Measurements from ENCODE around the gene METTL3. TPM values are rescaled to one million over a fixed set of nuclear protein-coding genes. Genes with fewer than 3 reads are reported as not detected.

METTL3 gene
- total and polyA plus RNA-seq, 2 donors = 67.5 to 69.3 TPM

DNA sequence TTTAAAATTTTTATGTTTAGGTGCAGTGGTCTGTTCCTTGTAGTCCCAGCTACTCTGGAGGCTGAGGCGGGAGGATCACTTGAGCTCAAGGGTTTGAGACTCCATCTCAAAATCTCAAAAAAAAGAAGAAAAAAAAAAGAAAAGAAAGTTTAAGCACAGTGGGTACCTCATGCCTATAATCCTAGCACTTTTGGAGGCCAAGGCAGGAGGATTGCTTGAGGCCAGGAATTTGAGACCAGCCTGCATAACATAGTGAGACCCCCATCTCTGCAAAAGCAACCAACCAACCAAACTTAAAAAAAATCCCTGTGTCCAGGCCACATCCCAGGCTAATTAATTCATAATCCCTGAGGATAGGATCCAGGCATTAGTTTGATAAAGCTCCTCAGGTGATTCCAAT, 18.4 kb upstream of the METTL3 start:
- DNase-seq (ENCODE audit: low read depth in 6 of 9, low spot score in 9 of 9) = no peak
- Histone ChIP-seq H3K4me1 (ENCODE audit: control insufficient read depth in 2 of 2, insufficient read depth in 2 of 2, low read length in 2 of 2) (peaks cover 8 to 22% of the 10 kb centered on the region in 2 donors), H3K9me3 (ENCODE audit: control insufficient read depth in 2 of 2, insufficient read depth in 1 of 2, low read length in 1 of 2) (no peaks in the 10 kb centered on the region), H3K27me3 (ENCODE audit: control insufficient read depth in 2 of 2, insufficient read depth in 1 of 2, low read length in 1 of 2) (peaks cover 3 to 13% of the 10 kb centered on the region in 2 donors), H3K36me3 (ENCODE audit: control insufficient read depth in 2 of 2, insufficient read depth in 2 of 2, low read length in 1 of 2) (no peaks in the 10 kb centered on the region), H3K27ac (ENCODE audit: low read depth in 1 of 2, low read length in 1 of 2) (no peak overlapping the region), H3K4me3 (ENCODE audit: low read length in 2 of 2) (no peak overlapping the region)
- WGBS = 100% methylated on average over 1 of the region's 1 CpG

DNA sequence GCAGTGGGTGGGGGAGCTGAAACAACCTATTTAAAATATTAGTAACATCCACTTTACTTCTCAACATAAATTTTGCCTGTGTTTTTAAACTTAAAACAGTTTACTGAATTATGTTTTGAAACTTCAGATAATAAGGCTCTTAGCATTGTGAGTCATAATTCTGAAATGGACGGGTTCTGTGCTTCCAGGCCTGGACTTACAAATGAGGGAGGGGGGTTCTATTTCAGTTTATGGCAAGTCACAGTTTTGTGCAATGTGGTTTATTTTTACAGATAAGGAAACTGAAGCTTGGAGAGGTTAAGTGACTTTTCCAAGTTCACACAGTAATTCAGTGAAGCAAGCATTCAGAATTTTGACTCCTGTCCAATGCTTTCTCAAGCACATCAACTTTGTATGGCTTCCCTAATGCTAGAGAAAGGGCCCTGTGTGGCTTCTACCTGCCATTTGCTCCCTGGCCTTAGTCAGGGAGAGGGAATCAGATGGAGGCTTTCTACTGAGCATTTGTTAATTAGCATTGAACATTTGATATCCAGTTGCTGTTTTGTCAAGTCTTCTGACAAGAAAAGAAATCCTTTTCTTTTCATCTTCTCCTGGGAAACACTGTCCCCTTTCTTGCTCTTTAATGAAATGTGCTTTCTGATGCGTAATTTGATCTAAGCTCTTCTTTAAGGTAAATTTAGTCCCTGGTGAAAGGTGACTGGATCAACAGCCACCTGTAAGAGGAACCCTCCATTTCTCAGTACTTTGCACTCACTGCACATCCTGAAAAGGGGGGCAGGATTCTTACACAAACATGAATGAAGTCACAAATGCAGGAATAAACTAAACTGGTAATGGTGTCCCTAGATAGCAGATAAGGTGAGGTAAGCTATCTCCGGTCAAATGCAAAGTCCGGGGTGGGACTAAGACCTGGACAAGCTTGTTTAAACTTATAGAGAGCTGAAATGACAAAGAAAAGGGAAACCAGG, 17.5 kb upstream of the METTL3 start:
- peaks cover 8 to 20% of the 10 kb centered on the region in 2 donors for H3K4me1 ChIP-seq (ENCODE audit: control insufficient read depth in 2 of 2, insufficient read depth in 2 of 2, low read length in 2 of 2)
- H3K36me3 ChIP-seq (ENCODE audit: control insufficient read depth in 2 of 2, insufficient read depth in 2 of 2, low read length in 1 of 2) = no peaks in the 10 kb centered on the region
- no peaks in the 10 kb centered on the region for H3K9me3 ChIP-seq (ENCODE audit: control insufficient read depth in 2 of 2, insufficient read depth in 1 of 2, low read length in 1 of 2)
- WGBS = 93% methylated on average over 4 of the region's 4 CpGs
- peak overlapping the region in 1 of 2 donors; percentile 53 for H3K27ac ChIP-seq (ENCODE audit: low read depth in 1 of 2, low read length in 1 of 2)
- peaks cover 3 to 8% of the 10 kb centered on the region in 2 donors for H3K27me3 ChIP-seq (ENCODE audit: control insufficient read depth in 2 of 2, insufficient read depth in 1 of 2, low read length in 1 of 2)
- DNase-seq (ENCODE audit: low read depth in 6 of 9, low spot score in 9 of 9) = no peak
- H3K4me3 ChIP-seq (ENCODE audit: low read length in 2 of 2) = no peak overlapping the region

DNA sequence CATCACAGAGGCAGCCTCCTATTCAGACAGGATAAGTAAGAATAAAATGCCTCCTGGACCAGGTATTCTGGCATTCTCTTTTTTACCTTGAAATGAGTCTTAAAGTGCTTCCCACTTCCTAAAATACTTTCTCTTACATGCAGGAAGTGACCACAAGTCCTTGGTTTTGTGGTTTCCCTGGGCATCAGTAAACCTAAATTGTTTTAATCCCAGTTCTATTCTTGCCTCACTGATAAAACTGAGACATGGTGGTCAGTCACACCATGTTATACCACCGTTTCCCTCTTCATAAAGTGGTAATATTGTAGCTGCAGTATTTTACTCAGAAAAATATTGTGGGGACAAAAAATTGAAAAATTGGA, 16.2 kb upstream of the METTL3 start:
- WGBS = 52% methylated on average over 1 of the region's 1 CpG
- peaks cover 0 to 3% of the 10 kb centered on the region in 2 donors for H3K36me3 ChIP-seq (ENCODE audit: control insufficient read depth in 2 of 2, insufficient read depth in 2 of 2, low read length in 1 of 2)

DNA sequence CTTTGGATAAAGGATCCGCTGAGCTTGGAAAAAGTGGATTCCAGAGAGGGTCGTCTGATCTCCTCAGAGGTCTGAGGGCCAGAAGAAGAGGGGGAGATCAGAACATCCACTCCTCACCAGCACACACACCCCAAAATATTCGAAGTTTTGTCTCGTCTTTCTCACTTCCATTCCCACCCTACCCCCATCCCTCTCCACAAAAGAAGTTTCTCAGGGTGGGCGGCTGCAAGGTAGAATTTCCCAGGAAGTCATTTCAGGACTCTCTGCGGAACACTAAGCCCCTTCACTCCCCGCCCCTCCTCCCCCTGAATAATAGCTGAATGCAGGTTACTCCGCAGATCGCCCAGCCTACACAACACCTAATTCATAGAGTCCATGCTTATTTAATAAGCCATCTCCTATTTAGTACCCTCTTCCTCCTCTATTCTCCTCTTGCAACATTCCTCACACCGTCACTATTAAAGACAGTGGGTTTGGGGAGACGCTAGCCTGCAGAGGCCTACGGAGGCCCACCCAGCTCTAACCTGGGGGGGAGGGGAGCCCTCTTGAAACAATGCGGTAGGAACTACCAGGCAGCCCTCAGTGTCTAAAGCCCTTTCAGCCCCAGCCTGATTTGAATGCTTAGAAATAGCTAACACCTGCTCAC, 15.7 kb upstream of the METTL3 start:
- Histone ChIP-seq H3K4me1 (ENCODE audit: control insufficient read depth in 2 of 2, insufficient read depth in 2 of 2, low read length in 2 of 2) (peaks cover 8 to 20% of the 10 kb centered on the region in 2 donors), H3K4me3 (ENCODE audit: low read length in 2 of 2) (peak overlapping the region; percentile 72 to 87), H3K9me3 (ENCODE audit: control insufficient read depth in 2 of 2, insufficient read depth in 1 of 2, low read length in 1 of 2) (no peaks in the 10 kb centered on the region), H3K36me3 (ENCODE audit: control insufficient read depth in 2 of 2, insufficient read depth in 2 of 2, low read length in 1 of 2) (peaks cover 0 to 3% of the 10 kb centered on the region in 2 donors), H3K27me3 (ENCODE audit: control insufficient read depth in 2 of 2, insufficient read depth in 1 of 2, low read length in 1 of 2) (no peaks in the 10 kb centered on the region), H3K27ac (ENCODE audit: low read depth in 1 of 2, low read length in 1 of 2) (peak overlapping the region; percentile 78 to 80)
- 18% methylated on average over 13 of the region's 13 CpGs for WGBS
- DNase-seq (ENCODE audit: low read depth in 6 of 9, low spot score in 9 of 9) = peak in 5 of 9 donors; percentile 11 to 73 (median 46)

More for the DNA sequence above, 16.2 kb upstream of the METTL3 start:
- no peak for DNase-seq (ENCODE audit: low read depth in 6 of 9, low spot score in 9 of 9)
- peaks cover 8 to 20% of the 10 kb centered on the region in 2 donors for H3K4me1 ChIP-seq (ENCODE audit: control insufficient read depth in 2 of 2, insufficient read depth in 2 of 2, low read length in 2 of 2)
- H3K27me3 ChIP-seq (ENCODE audit: control insufficient read depth in 2 of 2, insufficient read depth in 1 of 2, low read length in 1 of 2) = no peaks in the 10 kb centered on the region
- no peaks in the 10 kb centered on the region for H3K9me3 ChIP-seq (ENCODE audit: control insufficient read depth in 2 of 2, insufficient read depth in 1 of 2, low read length in 1 of 2)
- no peak overlapping the region for H3K4me3 ChIP-seq (ENCODE audit: low read length in 2 of 2)
- H3K27ac ChIP-seq (ENCODE audit: low read depth in 1 of 2, low read length in 1 of 2) = peak overlapping the region in 1 of 2 donors; percentile 78

DNA sequence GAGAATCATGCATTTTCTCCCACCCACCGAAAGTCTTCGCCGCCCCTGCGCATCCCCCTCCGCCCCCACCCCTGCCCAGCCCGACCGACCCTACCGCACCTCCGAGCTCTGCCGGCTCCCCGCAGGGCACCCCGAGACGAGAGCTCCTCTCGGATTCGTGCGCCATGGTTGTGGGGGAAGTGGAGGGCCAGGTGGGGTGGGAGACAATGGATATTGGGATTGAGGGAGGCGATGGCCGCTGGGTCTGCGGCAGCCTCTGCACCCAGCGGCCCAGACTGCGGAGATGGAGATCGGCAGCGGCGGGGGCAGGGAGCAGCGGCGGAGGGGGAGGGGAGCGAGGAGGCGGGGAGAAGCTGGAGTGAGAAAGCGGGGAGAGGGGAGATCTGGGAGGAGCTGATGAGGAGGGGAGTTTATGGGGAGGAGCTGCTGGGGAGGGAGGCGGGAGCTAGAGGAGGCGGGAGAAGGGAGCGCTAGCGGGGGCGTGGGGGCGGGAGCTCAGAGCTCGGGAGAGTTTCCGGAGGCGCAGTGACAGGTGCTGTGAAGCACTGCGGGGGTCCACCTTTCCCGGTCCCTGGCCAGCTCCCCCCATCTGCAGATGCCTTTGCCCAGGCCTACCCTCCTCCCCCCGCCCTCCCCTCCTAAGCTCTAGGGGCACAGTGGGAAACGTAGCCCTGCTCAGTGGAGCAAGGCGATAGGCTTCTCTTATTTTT, 15.0 kb upstream of the METTL3 start, which contains the start of gene SALL2:
SALL2 (minus strand) TSS at position 385 of the 710 bp plus-strand sequence; CDS start at position 166, 219 bp downstream.
- under 1% methylated on average over 43 of the region's 43 CpGs for WGBS
- Histone ChIP-seq H3K9me3 (ENCODE audit: control insufficient read depth in 2 of 2, insufficient read depth in 1 of 2, low read length in 1 of 2) (no peaks in the 10 kb centered on the region), H3K27me3 (ENCODE audit: control insufficient read depth in 2 of 2, insufficient read depth in 1 of 2, low read length in 1 of 2) (no peaks in the 10 kb centered on the region), H3K4me1 (ENCODE audit: control insufficient read depth in 2 of 2, insufficient read depth in 2 of 2, low read length in 2 of 2) (peaks cover 8 to 20% of the 10 kb centered on the region in 2 donors), H3K4me3 (ENCODE audit: low read length in 2 of 2) (peak within 1 kb of the TSS; percentile 72 to 87), H3K27ac (ENCODE audit: low read depth in 1 of 2, low read length in 1 of 2) (peak within 1 kb of the TSS; percentile 78 to 80), H3K36me3 (ENCODE audit: control insufficient read depth in 2 of 2, insufficient read depth in 2 of 2, low read length in 1 of 2) (peaks cover 0 to 3% of the 10 kb centered on the region in 2 donors)
- peak; percentile 67 to 92 (median 82) for DNase-seq (ENCODE audit: low read depth in 6 of 9, low spot score in 9 of 9)

DNA sequence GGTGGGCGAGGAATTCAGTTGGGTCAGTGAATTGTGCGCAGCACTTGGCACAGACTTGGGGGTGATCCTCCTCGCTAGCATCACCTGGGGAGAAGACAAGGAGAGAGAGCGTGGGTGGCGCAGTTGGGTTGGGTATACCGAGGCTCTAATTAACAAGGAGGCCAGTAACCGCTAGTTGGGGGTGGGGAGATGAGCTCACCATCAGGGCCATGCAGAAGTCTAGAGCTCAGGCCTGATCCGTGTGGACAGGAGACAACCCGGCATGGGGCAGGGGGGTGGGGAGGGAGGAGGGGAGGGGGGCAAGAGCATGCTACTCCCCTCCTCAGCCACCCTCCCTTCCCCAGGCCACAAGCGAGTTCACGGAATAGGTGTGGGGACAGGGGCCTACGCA, 14.4 kb upstream of the METTL3 start:
- Histone ChIP-seq H3K4me1 (ENCODE audit: control insufficient read depth in 2 of 2, insufficient read depth in 2 of 2, low read length in 2 of 2) (peaks cover 8 to 20% of the 10 kb centered on the region in 2 donors), H3K9me3 (ENCODE audit: control insufficient read depth in 2 of 2, insufficient read depth in 1 of 2, low read length in 1 of 2) (no peaks in the 10 kb centered on the region), H3K4me3 (ENCODE audit: low read length in 2 of 2) (peak overlapping the region; percentile 72 to 87), H3K36me3 (ENCODE audit: control insufficient read depth in 2 of 2, insufficient read depth in 2 of 2, low read length in 1 of 2) (peaks cover 0 to 3% of the 10 kb centered on the region in 2 donors), H3K27me3 (ENCODE audit: control insufficient read depth in 2 of 2, insufficient read depth in 1 of 2, low read length in 1 of 2) (no peaks in the 10 kb centered on the region), H3K27ac (ENCODE audit: low read depth in 1 of 2, low read length in 1 of 2) (no peak overlapping the region)
- peak in 1 of 9 donors; percentile 24 for DNase-seq (ENCODE audit: low read depth in 6 of 9, low spot score in 9 of 9)
- 57% methylated on average over 12 of the region's 12 CpGs for WGBS

DNA sequence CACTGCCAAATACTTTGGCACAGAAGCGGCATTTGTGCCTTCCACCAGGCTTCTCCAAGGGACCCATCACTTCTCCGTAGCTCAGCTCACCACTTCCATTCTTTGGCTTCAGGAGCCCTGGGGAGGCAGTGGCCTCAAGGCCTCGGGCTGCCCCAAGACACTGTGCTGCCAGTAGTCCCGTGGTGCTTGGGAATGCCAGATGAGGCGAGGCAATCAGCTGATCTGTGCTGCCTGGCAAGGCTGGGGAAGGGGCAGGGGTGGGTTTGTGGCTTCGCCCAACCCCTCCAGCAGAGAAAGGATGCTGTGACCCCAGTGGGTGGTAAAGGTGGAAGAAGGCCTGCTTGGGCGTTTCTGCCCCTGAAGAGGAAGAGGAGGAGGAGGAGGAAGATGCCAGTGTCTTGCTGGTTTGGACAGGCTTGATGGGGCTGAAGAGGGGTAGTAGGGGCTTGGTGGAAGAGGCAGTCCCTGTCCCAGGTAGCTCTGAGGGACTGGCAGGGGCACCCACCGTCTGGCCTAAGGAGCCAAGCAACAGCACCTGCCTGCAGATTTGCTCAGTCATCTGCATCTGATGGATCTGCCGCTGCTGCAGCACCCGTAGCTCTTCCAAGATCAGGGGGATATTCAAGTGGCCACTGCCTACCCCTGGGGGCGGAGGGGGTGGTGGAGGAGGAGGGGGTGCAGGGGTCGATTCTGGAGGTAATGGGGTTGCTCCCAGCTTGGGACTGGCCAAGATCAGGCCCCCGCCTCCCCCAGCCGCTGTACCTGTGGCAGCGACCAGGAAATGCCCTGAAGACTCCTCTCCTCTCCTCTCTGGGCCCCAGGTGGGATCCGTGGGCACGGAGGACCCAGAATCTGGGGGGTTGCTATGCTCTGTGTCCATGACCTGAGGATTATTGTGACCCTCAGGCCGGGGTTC, 13.7 kb upstream of the METTL3 start:
- Histone ChIP-seq H3K4me1 (ENCODE audit: control insufficient read depth in 2 of 2, insufficient read depth in 2 of 2, low read length in 2 of 2) (peaks cover 8 to 20% of the 10 kb centered on the region in 2 donors), H3K27ac (ENCODE audit: low read depth in 1 of 2, low read length in 1 of 2) (no peak overlapping the region), H3K4me3 (ENCODE audit: low read length in 2 of 2) (peak overlapping the region in 1 of 2 donors; percentile 72), H3K36me3 (ENCODE audit: control insufficient read depth in 2 of 2, insufficient read depth in 2 of 2, low read length in 1 of 2) (peaks cover 0 to 3% of the 10 kb centered on the region in 2 donors), H3K9me3 (ENCODE audit: control insufficient read depth in 2 of 2, insufficient read depth in 1 of 2, low read length in 1 of 2) (no peaks in the 10 kb centered on the region), H3K27me3 (ENCODE audit: control insufficient read depth in 2 of 2, insufficient read depth in 1 of 2, low read length in 1 of 2) (no peaks in the 10 kb centered on the region)
- 98% methylated on average over 18 of the region's 18 CpGs for WGBS
- DNase-seq (ENCODE audit: low read depth in 6 of 9, low spot score in 9 of 9) = no peak

DNA sequence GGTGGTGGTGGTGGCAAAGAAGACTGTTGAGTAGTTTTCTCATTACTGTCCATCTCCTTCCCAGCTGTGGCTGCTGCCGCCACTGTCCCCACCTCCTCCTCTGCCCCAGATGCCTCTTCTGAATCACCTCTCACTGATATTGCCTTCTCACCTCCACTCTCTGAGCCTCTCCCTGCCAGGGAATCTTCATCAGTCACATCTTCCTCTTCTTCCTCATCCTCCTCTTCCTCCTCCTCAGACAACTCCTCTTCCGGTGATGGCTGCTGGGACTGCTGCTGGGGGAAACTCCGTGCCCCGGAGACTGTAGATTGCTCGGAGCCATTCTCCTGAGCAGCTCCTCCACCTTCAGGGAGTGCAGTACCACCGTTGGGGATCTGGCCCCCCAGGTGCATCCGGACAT, 12.1 kb upstream of the METTL3 start:
- Histone ChIP-seq H3K4me3 (ENCODE audit: low read length in 2 of 2) (no peak overlapping the region), H3K27me3 (ENCODE audit: control insufficient read depth in 2 of 2, insufficient read depth in 1 of 2, low read length in 1 of 2) (no peaks in the 10 kb centered on the region), H3K9me3 (ENCODE audit: control insufficient read depth in 2 of 2, insufficient read depth in 1 of 2, low read length in 1 of 2) (no peaks in the 10 kb centered on the region), H3K27ac (ENCODE audit: low read depth in 1 of 2, low read length in 1 of 2) (no peak overlapping the region), H3K36me3 (ENCODE audit: control insufficient read depth in 2 of 2, insufficient read depth in 2 of 2, low read length in 1 of 2) (peaks cover 0 to 3% of the 10 kb centered on the region in 2 donors), H3K4me1 (ENCODE audit: control insufficient read depth in 2 of 2, insufficient read depth in 2 of 2, low read length in 2 of 2) (peaks cover 8 to 20% of the 10 kb centered on the region in 2 donors)
- no peak for DNase-seq (ENCODE audit: low read depth in 6 of 9, low spot score in 9 of 9)
- WGBS = 82% methylated on average over 7 of the region's 7 CpGs

Data from thymus (tissue), 11 donors.